Esophagus (tissue), 2 donors: Measurements from ENCODE around the gene EFEMP2. TPM values are rescaled to one million over a fixed set of nuclear protein-coding genes. Genes with fewer than 3 reads are reported as not detected.
"Not testable (repeated sequence)": the region's sequence is repeated elsewhere in the genome, so short reads cannot be mapped to it uniquely, and the experiment has no call there.

Source experiments
- H3K27ac ChIP-seq, 2 donors: one replicate each; pipeline ENCODE4 v1.5.1; 2013; ENCODE audit warnings: low read depth in 2 of 2, mild to moderate bottlenecking in 2 of 2, inconsistent platforms in 1 of 2, low read length in 1 of 2, moderate library complexity in 1 of 2
- H3K27me3 ChIP-seq, 2 donors: one replicate each; pipeline ENCODE4 v1.6.1; 2013; ENCODE audit warnings: low read length in 2 of 2, control low read depth in 1 of 2, mild to moderate bottlenecking in 1 of 2; ENCODE audit not compliant: insufficient read depth in 2 of 2, control insufficient read depth in 1 of 2
- H3K36me3 ChIP-seq, 2 donors: one replicate each; pipeline ENCODE4 v1.6.1; 2013; ENCODE audit warnings: low read length in 1 of 2; ENCODE audit not compliant: control insufficient read depth in 2 of 2, insufficient read depth in 2 of 2
- H3K4me1 ChIP-seq, 2 donors: one replicate each; pipeline ENCODE4 v1.6.1; 2013; ENCODE audit warnings: low read length in 1 of 2; ENCODE audit not compliant: control insufficient read depth in 2 of 2, insufficient read depth in 2 of 2
- H3K4me3 ChIP-seq, 2 donors: one replicate each; pipeline ENCODE4 v1.5.1; 2013; ENCODE audit warnings: low read length in 2 of 2, mild to moderate bottlenecking in 2 of 2, low read depth in 1 of 2, moderate library complexity in 1 of 2
- H3K9me3 ChIP-seq, 2 donors: one replicate each; pipeline ENCODE4 v1.6.1; 2013; ENCODE audit warnings: mild to moderate bottlenecking in 2 of 2, low read depth in 1 of 2, low read length in 1 of 2, moderate library complexity in 1 of 2; ENCODE audit not compliant: control insufficient read depth in 2 of 2, insufficient read depth in 1 of 2
- WGBS, 2 donors: extraction: QIAGEN DNeasy Blood & Tissue Kit; methylation state at CpG; one replicate each; pipeline ENCODE4 v1.1.7; 2013; 5-methylcytosine and 5-hydroxymethylcytosine counted together
- polyA plus RNA-seq, 2 donors: library from polyadenylated mRNA; stranded (reverse); fragments of 200-250 nt; gene quantifications; one replicate each; pipeline ENCODE4 v1.2.3, GENCODE V29; 2013
- donor health status: healthy with polysubstance abuse.
- donor health status: Bipolar disorder and iron deficiency.

Gene EFEMP2
- polyA plus RNA-seq, 2 donors = 9.2 to 13.1 TPM

DNA sequence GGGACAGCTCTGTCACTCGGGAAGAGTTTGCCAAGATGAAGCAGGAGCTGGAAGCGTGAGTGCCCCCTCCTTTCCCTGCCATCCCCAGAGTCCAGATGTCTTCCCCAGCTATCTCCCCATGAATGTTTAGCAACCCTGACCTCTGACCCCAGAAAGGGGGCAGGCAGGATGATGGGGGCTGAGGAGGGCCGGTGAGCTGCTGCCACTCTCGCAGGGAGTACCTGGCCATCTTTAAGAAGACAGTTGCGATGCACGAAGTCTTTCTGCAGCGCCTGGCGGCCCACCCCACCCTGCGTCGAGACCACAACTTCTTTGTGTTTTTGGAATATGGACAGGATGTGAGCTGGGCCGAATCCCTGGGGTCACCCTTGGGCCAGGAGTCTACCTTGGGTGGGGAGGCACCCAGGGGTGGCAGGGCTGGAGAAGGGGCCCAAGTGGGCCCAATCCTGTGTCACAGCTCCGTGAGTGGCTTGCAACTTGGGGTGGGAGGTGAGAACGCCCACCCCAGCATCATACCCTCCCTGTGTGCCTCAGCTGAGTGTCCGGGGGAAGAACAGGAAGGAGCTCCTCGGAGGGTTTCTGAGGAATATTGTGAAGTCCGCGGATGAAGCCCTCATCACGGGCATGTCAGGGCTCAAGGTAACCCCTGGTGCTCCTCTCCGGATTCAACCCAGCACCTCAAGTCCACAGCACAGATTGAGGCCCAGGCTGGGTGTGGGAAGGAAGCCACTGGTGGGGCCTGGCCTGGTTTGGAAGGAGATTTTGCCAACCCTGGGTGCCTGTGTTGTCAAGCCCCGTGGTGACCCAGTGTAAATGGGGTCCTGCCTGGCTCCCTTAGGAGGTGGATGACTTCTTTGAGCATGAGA, 22.1 kb downstream of the EFEMP2 start:
- Histone ChIP-seq H3K27me3 (no peaks in the 10 kb centered on the region), H3K27ac (no peak overlapping the region), H3K36me3 (peaks cover 18 to 38% of the 10 kb centered on the region in 2 donors), H3K9me3 (peaks cover 0 to 3% of the 10 kb centered on the region in 2 donors), H3K4me1 (peaks cover 0 to 2% of the 10 kb centered on the region in 2 donors), H3K4me3 (no peak overlapping the region)
- 74 to 82% methylated on average over 20 of the region's 20 CpGs for WGBS, 2 donors

DNA sequence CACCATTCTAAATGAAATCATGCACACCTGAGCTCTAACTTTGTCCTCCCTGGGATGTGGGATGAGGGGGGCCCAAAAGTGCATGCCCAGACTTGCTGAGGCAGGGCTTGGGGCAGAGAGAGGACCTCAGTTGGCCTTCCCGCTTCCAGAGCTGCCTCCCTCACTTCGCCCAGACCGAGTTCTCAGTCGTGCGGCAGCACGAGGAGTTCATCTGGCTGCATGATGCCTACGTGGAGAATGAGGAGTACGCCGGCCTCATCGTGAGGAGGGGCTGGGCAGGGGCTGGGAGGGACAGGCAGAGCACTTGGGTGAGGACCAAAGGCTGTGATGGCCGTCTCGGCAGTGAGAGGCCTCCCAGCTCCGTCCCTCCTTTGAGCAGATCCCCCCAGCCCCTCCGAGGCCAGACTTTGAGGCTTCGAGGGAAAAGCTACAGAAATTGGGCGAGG, 22.8 kb downstream of the EFEMP2 start:
- peaks cover 0 to 3% of the 10 kb centered on the region in 2 donors for H3K9me3 ChIP-seq
- no peaks in the 10 kb centered on the region for H3K4me1 ChIP-seq
- WGBS, 2 donors = 45 to 58% methylated on average over 16 of the region's 16 CpGs
- H3K27ac ChIP-seq = no peak overlapping the region
- peaks cover 12 to 31% of the 10 kb centered on the region in 2 donors for H3K36me3 ChIP-seq
- H3K27me3 ChIP-seq = no peaks in the 10 kb centered on the region
- H3K4me3 ChIP-seq = no peak overlapping the region

DNA sequence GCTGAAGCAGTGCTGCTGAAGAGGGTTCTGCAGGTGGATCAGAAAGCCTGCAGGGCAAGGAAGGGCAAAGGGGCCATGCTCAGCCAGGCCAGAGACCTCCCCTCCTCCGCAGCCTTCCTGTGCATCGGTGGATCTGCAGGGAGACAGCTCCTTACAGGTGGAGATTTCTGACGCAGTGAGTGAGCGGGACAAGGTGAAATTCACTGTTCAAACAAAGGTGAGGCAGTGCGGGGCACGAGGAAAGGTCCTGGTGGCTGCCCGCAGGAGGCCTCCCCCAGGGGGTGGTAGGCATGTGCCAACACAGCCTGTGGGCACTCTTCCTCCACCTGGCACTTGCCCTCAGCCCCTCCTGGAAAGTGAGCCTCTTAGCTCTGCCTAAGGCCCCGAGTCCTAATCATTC, 23.2 kb downstream of the EFEMP2 start:
- Histone ChIP-seq H3K36me3 (peaks cover 7 to 28% of the 10 kb centered on the region in 2 donors), H3K4me1 (no peaks in the 10 kb centered on the region), H3K27ac (no peak overlapping the region), H3K9me3 (peaks cover 0 to 3% of the 10 kb centered on the region in 2 donors), H3K27me3 (no peaks in the 10 kb centered on the region), H3K4me3 (no peak overlapping the region)
- 44 to 52% methylated on average over 8 of the region's 8 CpGs for WGBS, 2 donors

DNA sequence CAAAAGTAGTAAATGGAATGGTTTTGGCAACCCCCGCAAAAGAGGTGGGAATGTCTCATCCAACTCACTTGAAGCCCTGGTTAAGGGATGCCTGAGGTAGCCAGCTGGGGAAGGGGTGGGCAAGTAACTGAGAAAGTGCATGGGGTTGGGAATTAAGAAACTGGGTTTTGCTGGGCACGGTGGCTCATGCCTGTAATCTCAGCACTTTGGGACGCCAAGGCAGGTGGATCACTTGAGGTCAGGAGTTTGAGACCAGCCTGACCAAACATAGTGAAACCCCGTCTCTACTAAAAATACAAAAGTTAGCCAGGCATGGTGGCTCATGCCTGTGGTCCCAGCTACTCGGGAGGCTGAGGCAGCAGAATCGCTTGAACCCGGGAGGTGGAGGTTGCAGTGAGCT, 23.9 kb downstream of the EFEMP2 start:
- WGBS, 2 donors = 58 to 62% methylated on average over 7 of the region's 7 CpGs
- peaks cover 2 to 22% of the 10 kb centered on the region in 2 donors for H3K36me3 ChIP-seq
- H3K9me3 ChIP-seq, H3K27ac ChIP-seq, H3K4me3 ChIP-seq, H3K27me3 ChIP-seq, H3K4me1 ChIP-seq: not testable (repeated sequence)

DNA sequence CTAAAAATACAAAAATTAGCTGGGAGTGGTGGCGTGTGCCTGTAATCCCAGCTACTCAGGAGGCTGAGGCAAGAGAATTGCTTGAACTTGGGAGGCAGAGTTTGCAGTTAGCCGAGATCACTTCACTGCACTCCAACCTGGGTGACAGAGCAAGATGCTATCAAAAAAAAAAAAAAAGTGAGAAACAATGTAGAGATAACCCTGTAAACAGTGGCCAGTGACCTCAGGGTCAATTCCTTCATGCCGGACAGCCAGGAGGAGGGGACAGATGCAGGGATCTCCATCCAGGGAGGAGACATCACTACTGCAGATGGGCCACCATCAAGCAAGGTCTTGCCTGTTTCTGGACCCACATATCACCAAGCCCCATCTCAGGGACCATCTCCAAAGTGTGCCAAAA, 24.9 kb downstream of the EFEMP2 start:
- 60 to 70% methylated on average over 3 of the region's 3 CpGs for WGBS, 2 donors
- no peak overlapping the region for H3K27ac ChIP-seq
- H3K36me3 ChIP-seq = peaks cover 0 to 12% of the 10 kb centered on the region in 2 donors
- no peak overlapping the region for H3K4me3 ChIP-seq
- H3K27me3 ChIP-seq = no peaks in the 10 kb centered on the region
- peaks cover 0 to 3% of the 10 kb centered on the region in 2 donors for H3K9me3 ChIP-seq
- H3K4me1 ChIP-seq = no peaks in the 10 kb centered on the region

DNA sequence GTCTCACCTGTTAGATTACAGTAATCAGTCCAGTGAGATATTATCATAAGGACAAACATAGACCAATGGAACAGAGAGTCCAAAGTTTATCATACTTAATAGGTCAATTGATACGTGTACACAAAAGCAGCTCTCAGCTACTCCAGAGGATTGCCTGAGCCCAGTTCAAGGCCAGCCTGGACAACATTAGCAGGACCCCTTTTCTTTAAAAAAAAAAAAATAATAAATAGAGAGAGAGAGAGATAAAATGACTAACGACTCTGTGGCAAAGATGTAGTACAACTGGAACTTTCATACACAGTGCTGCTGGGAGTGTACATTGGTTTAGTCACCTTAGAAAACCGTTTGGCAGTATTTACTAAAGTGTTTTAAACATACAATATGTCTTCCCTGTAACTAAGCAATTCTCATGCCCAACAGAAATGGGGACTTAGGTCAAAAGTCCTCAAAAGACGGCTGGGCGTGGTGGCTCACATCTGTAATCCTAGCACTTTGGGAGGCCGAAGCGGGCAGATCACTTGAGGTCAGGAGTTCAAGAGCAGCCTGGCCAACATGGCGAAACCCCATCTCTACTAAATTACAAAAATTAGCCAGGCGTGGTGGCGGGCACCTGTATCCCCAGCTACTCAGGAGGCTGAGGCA, 28.2 kb downstream of the EFEMP2 start:
- no peak overlapping the region for H3K27ac ChIP-seq
- H3K4me1 ChIP-seq = no peaks in the 10 kb centered on the region
- no peaks in the 10 kb centered on the region for H3K9me3 ChIP-seq
- H3K4me3 ChIP-seq = no peak overlapping the region
- no peaks in the 10 kb centered on the region for H3K27me3 ChIP-seq
- WGBS, 2 donors = 79 to 80% methylated on average over 10 of the region's 10 CpGs
- H3K36me3 ChIP-seq = no peaks in the 10 kb centered on the region

DNA sequence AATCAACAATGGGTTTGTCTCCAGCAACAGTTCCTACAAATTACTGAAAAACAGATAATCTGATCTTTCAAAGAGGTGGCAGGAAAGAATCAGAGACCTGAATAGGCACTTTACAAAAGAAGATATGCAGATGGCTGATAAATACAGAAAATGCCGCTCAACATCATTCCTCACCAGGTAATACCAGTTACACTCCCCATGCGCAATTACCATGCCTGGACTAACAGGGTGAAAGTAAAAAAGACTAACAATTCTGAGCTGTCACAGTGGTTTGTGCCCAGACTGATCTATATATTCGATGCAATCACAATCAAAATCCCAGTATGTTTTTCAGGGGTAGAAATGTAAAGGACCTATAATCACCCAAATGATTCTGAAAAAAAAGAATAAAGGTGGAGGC, 28.8 kb downstream of the EFEMP2 start:
- Histone ChIP-seq H3K4me3 (no peak overlapping the region), H3K27ac (no peak overlapping the region), H3K27me3 (no peaks in the 10 kb centered on the region), H3K36me3 (no peaks in the 10 kb centered on the region), H3K4me1 (no peaks in the 10 kb centered on the region), H3K9me3 (no peaks in the 10 kb centered on the region)
- WGBS, 2 donors = 88 to 92% methylated on average over 3 of the region's 3 CpGs

DNA sequence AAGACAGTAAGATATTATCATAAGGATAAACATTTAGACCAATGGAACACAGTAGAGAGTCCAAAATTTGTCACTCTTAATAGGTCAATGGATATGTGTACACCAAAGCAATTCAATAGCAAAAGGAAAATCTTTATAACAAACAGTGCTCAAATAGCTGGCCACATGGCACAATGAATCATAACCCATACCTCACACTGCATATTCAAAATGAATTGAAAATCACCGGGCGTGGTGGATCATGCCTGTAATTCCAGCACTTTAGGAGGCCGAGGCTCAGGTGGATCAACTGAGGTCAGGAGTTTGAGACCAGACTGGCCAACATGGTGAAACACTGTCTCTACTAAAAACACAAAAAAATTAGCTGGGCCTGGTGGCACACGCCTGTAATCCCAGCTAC, 30.5 kb downstream of the EFEMP2 start:
- WGBS, 2 donors = 75 to 85% methylated on average over 4 of the region's 4 CpGs
- Histone ChIP-seq H3K27ac (no peak overlapping the region), H3K9me3 (no peaks in the 10 kb centered on the region), H3K4me1 (no peaks in the 10 kb centered on the region), H3K27me3 (no peaks in the 10 kb centered on the region), H3K4me3 (no peak overlapping the region), H3K36me3 (no peaks in the 10 kb centered on the region)

DNA sequence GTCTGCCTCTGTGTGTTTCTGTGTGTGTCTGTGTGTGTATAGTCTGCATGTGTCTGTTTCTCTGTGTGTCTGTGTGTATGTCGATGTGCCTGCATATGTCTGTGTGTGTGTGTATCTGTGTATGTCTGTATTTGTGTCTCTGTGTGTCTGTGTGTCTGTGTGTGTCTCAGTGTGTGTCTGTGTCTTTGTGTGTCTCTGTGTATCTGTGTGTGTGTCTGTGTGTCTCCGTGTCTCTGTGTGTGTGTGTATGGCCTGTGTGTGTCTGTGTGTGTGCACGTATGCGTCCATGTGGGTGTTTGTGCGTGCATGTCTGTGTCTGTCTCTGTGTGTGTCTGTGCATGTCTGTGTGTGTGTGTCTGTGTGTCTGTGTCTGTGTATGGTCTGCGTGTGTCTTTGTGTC, 38.4 kb downstream of the EFEMP2 start:
- 22 to 33% methylated on average over 6 of the region's 6 CpGs for WGBS, 2 donors
- Histone ChIP-seq H3K27me3 (no peaks in the 10 kb centered on the region), H3K4me1 (peaks cover 0 to 12% of the 10 kb centered on the region in 2 donors), H3K36me3 (no peaks in the 10 kb centered on the region), H3K9me3 (no peaks in the 10 kb centered on the region), H3K27ac (no peak overlapping the region), H3K4me3 (peak overlapping the region; percentile 52 to 53)
